Erythroblast (primary cell): ENCODE data around the gene FASN.

Source experiments
- GATA1 ChIP-seq: IDR thresholded peaks from 2 replicates; pipeline ENCODE4 v1.6.1; 2011; ENCODE audit warnings: low read depth, mild to moderate bottlenecking, control low read depth, low read length, moderate library complexity
- POLR2A ChIP-seq: IDR thresholded peaks from 2 replicates; pipeline ENCODE4 v1.6.1; 2011; ENCODE audit warnings: mild to moderate bottlenecking, low read length

GRCh38 chr17:82108961-82109475 lies 11.0 kb upstream of the FASN start:
- no peak for TF ChIP-seq POLR2A
- no peak for TF ChIP-seq GATA1
